ENCODE measurements around the gene FCGR1A.
"Not testable (repeated sequence)": the region's sequence is repeated elsewhere in the genome, so short reads cannot be mapped to it uniquely, and the experiment has no call there.

DNA sequence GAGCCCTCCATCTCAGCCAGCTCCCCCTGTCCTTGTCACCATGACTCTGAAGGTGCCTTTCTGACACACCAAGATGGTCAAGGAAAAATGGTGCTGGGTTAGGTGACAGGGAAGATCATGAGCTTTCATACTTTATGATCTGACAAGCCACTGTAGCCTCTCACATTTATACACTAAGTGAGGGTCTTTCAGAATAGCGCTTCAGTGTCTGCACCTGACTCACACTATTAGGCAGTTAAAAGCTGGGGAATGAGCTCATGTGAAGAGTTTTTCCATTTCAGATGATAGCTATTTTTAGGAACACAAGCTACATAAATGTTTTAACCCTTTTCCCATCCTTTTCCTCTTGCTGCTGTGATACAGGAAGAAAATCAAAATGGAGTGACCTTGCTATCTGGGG, 4.2 kb upstream of the FCGR1A start:
- TF ChIP-seq CTCF (IDR thresholded peaks at IDR 0.05); CREM (CRISPR knock-in tag; IDR thresholded peaks at IDR 0.05); ATF1 (CRISPR knock-in tag; IDR thresholded peaks at IDR 0.05); FOXP4 (CRISPR knock-in tag; IDR thresholded peaks at IDR 0.05); NFYB (CRISPR knock-in tag; conservative IDR thresholded peaks at IDR 0.05; ENCODE audit: low read depth); JUN (CRISPR knock-in tag; IDR thresholded peaks at IDR 0.05); ATF6 (CRISPR knock-in tag; IDR thresholded peaks at IDR 0.05); ZNF416 (CRISPR knock-in tag; IDR thresholded peaks at IDR 0.05): not testable (repeated sequence)
- TF ChIP-seq, protein P1, sequence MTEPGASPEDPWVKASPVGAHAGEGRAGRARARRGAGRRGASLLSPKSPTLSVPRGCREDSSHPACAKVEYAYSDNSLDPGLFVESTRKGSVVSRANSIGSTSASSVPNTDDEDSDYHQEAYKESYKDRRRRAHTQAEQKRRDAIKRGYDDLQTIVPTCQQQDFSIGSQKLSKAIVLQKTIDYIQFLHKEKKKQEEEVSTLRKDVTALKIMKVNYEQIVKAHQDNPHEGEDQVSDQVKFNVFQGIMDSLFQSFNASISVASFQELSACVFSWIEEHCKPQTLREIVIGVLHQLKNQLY (CRISPR knock-in tag; IDR thresholded peaks at IDR 0.05): not testable (repeated sequence)
- TF ChIP-seq, protein P2, sequence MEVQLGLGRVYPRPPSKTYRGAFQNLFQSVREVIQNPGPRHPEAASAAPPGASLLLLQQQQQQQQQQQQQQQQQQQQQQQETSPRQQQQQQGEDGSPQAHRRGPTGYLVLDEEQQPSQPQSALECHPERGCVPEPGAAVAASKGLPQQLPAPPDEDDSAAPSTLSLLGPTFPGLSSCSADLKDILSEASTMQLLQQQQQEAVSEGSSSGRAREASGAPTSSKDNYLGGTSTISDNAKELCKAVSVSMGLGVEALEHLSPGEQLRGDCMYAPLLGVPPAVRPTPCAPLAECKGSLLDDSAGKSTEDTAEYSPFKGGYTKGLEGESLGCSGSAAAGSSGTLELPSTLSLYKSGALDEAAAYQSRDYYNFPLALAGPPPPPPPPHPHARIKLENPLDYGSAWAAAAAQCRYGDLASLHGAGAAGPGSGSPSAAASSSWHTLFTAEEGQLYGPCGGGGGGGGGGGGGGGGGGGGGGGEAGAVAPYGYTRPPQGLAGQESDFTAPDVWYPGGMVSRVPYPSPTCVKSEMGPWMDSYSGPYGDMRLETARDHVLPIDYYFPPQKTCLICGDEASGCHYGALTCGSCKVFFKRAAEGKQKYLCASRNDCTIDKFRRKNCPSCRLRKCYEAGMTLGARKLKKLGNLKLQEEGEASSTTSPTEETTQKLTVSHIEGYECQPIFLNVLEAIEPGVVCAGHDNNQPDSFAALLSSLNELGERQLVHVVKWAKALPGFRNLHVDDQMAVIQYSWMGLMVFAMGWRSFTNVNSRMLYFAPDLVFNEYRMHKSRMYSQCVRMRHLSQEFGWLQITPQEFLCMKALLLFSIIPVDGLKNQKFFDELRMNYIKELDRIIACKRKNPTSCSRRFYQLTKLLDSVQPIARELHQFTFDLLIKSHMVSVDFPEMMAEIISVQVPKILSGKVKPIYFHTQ (CRISPR knock-in tag; IDR thresholded peaks at IDR 0.05): not testable (repeated sequence)
